Transverse colon (tissue), 4 donors: ENCODE measurements around the gene GNAQ. TPM values are rescaled to one million over a fixed set of nuclear protein-coding genes. Genes with fewer than 3 reads are reported as not detected.
A peak's percentile ranks its signal among the peaks of the same experiment; 100 is the strongest.

ENCODE experiments used
- DNase-seq: peaks from one replicate; pipeline ENCODE4 v3.0.0-alpha.2; 2019
- H3K27ac ChIP-seq, 4 donors: fragments of 200-600 bp; sonication (generic); 2 replicates each; pipeline ENCODE4 v1.5.1; 2016 to 2018; ENCODE audit warnings: inconsistent platforms in 4 of 4
- H3K27me3 ChIP-seq: fragments of 200-600 bp; sonication (generic); 2 replicates; pipeline ENCODE4 v1.5.1; 2017; ENCODE audit warnings: inconsistent platforms
- H3K36me3 ChIP-seq, 4 donors: fragments of 200-600 bp; sonication (generic); 2 replicates each; pipeline ENCODE4 v1.5.1; 2017 to 2019; ENCODE audit warnings: inconsistent platforms in 4 of 4
- H3K4me1 ChIP-seq, 4 donors: fragments of 200-600 bp; sonication (generic); 2 replicates each; pipeline ENCODE4 v1.5.1; 2017 to 2020; ENCODE audit warnings: inconsistent platforms in 4 of 4
- H3K4me3 ChIP-seq, 4 donors: fragments of 200-600 bp; sonication (generic); 1 replicate in 1 of 4; 2 replicates in 3 of 4; pipeline versions ENCODE4 v1.5.1 to v1.6.1; 2017 to 2019; ENCODE audit warnings: inconsistent platforms in 4 of 4
- H3K9me3 ChIP-seq, 2 donors: fragments of 200-600 bp; sonication (generic); 2 replicates each; pipeline ENCODE4 v1.5.1; 2017 to 2019; ENCODE audit warnings: inconsistent platforms in 2 of 2
- EP300 ChIP-seq: sonication (generic); formaldehyde crosslinking; IDR thresholded peaks from one replicate; pipeline ENCODE4 v1.6.1; 2017; ENCODE audit warnings: antibody characterized with exemption, low read depth
- POLR2A ChIP-seq: fragments of 450-650 bp; IDR thresholded peaks from one replicate; pipeline ENCODE4 v1.6.1; 2016; ENCODE audit warnings: antibody characterized with exemption, mild to moderate bottlenecking, moderate library complexity
- POLR2AphosphoS5 ChIP-seq, 3 donors: sonication (generic); formaldehyde crosslinking; IDR thresholded peaks; one replicate each; pipeline ENCODE4 v1.6.1; 2016; ENCODE audit warnings: antibody characterized with exemption in 3 of 3
- WGBS, 2 donors: methylation state at CpG; one replicate each; pipeline ENCODE4 v1.1.5; 2018; ENCODE audit warnings: low coverage in 1 of 2; 5-methylcytosine and 5-hydroxymethylcytosine counted together
- in situ Hi-C, 4 donors: fragments of 200-750 bp; cut with MboI; loops; one replicate each; pipeline versions ENCODE4 v1.15.0 to v1.15.1; 2017; ENCODE audit warnings: low sequenced_read_pairs in 3 of 4, low pct_ligation_motif_present in 1 of 4, low pct_unique_long_range_greater_than_20kb in 1 of 4
- intact Hi-C: fragments of 100-400 bp; cut with DNase I; formaldehyde crosslinking; loops from one replicate; pipeline ENCODE4 v1.15.1; 2023; ENCODE audit warnings: low total_unique reads
- total RNA-seq, 4 donors: library from RNA; depleted of rRNA; stranded (reverse); fragments of >200 nt; gene quantifications; one replicate each; pipeline ENCODE4 v1.1.0, GENCODE V29; 2016
- TF ChIP-seq, protein P1 (sequence below), 5 experiments: fragments of 200-600 bp in 3 of 5; fragments of 450-650 bp in 2 of 5; sonication (generic) in 3 of 5; IDR thresholded peaks; 1 replicate in 2 of 5; 2 replicates in 3 of 5; pipeline ENCODE4 v1.5.1; 2016 to 2017; ENCODE audit warnings: antibody characterized with exemption in 5 of 5, inconsistent platforms in 3 of 5, mild to moderate bottlenecking in 2 of 5, moderate library complexity in 1 of 5

GNAQ gene
- total RNA-seq, 4 donors from 2014 or later, result 36.3 to 54.9 (median 47.1) TPM

DNA sequence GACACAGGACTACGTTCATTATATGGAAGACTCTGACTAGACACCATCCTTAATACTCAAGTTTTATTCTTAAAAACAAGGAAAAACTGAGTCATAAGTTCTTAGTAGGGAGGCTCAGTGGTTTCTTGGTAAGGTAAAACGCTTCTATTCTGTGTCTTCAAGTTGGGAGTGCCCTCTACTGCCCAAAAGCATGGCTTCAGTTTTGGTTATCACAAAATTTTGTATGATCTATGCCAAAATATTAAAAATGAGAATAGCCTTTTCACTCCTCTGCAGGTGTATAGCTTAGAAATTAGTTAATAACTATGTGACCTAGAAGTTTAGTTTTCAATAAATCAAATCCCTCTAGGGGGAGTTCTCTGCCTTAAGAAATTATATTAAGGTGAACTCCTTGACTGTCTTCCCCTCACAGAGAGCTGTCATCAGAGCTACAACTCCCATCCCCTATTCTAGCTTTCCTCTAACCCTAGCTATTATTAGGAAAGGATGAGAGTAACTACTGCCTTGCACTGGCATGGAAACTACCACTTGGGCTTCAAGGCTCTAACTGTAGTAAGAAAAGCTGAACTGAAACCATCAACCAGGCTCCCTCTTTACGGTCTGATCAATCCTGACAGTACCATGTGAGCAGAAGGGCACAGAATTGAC, 189.7 kb downstream of the GNAQ start:
- intact Hi-C loops (loop anchor here (10.0 kb wide), 1 partner anchor 193 kb away; the partner anchor contains the start of gene GNAQ), in situ Hi-C loops (no loop called here)
- Histone ChIP-seq H3K27me3 (no peaks in the 10 kb centered on the region), H3K36me3 (no peaks in the 10 kb centered on the region), H3K27ac (no peak overlapping the region), H3K4me1 (peaks cover 13 to 52% (median 15%) of the 10 kb centered on the region in 4 donors), H3K9me3 (no peaks in the 10 kb centered on the region), H3K4me3 (no peak overlapping the region)
- TF ChIP-seq POLR2AphosphoS5 (IDR thresholded peaks at IDR 0.05), result no peak
- TF ChIP-seq, protein P1, sequence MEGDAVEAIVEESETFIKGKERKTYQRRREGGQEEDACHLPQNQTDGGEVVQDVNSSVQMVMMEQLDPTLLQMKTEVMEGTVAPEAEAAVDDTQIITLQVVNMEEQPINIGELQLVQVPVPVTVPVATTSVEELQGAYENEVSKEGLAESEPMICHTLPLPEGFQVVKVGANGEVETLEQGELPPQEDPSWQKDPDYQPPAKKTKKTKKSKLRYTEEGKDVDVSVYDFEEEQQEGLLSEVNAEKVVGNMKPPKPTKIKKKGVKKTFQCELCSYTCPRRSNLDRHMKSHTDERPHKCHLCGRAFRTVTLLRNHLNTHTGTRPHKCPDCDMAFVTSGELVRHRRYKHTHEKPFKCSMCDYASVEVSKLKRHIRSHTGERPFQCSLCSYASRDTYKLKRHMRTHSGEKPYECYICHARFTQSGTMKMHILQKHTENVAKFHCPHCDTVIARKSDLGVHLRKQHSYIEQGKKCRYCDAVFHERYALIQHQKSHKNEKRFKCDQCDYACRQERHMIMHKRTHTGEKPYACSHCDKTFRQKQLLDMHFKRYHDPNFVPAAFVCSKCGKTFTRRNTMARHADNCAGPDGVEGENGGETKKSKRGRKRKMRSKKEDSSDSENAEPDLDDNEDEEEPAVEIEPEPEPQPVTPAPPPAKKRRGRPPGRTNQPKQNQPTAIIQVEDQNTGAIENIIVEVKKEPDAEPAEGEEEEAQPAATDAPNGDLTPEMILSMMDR (IDR thresholded peaks at IDR 0.05), result no peak
- no peak for TF ChIP-seq EP300
- no peak for TF ChIP-seq POLR2A
- DNase-seq, result no peak
- WGBS, 2 donors, result 61 to 67% methylated on average over 2 to 3 of the region's 3 CpGs

- no peak for TF ChIP-seq EP300
- TF ChIP-seq POLR2AphosphoS5 (IDR thresholded peaks at IDR 0.05), result peak in 2 of 3 donors; percentile 21 to 50
- TF ChIP-seq, protein P1 (IDR thresholded peaks at IDR 0.05), result no peak
- TF ChIP-seq POLR2A, result no peak
- H3K27me3 ChIP-seq, result no peaks in the 10 kb centered on the region
- intact Hi-C loops (loop anchor here (10.0 kb wide), 1 partner anchor 195 kb away; the partner anchor contains the start of gene GNAQ), in situ Hi-C loops (no loop called here)
- no peak for DNase-seq
- no peaks in the 10 kb centered on the region for H3K9me3 ChIP-seq
- H3K27ac ChIP-seq, result peak overlapping the region; percentile 53 to 65 (median 60)
- no peak overlapping the region for H3K4me3 ChIP-seq
- no peaks in the 10 kb centered on the region for H3K36me3 ChIP-seq
- peaks cover 8 to 50% (median 24%) of the 10 kb centered on the region in 4 donors for H3K4me1 ChIP-seq
- WGBS, 2 donors, result 47 to 51% methylated on average over 5 to 6 of the region's 6 CpGs
Observed at GRCh38 chr9:77839459-77840140, 192.0 kb downstream of the GNAQ start.

DNA sequence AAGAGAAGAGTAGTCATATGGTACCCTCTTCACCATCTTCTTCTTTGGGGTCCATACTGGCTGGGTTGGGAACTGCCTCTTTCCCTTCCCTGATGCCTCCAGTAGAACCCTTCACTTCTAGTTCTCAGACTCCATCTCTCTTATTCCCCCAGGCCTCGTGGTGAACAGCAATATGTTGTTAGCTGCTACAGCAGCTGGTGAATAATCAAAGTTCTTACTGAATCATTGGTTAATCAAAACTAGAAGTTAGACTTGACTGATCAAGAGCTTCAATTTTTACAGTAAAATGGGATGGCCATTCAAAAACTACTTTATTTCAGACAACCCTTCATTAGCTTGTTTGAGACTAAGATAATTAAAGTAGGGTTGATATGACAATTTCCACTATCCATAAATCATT, 192.6 kb downstream of the GNAQ start:
- intact Hi-C loops, result no loop called here
- Histone ChIP-seq H3K27me3 (no peaks in the 10 kb centered on the region), H3K27ac (peak overlapping the region; percentile 53 to 65 (median 60)), H3K9me3 (no peaks in the 10 kb centered on the region), H3K4me3 (no peak overlapping the region), H3K4me1 (peaks cover 8 to 57% (median 27%) of the 10 kb centered on the region in 4 donors), H3K36me3 (no peaks in the 10 kb centered on the region)
- WGBS, 2 donors, result 50 to 52% methylated on average over 1 of the region's 1 CpG
- no peak for DNase-seq
- TF ChIP-seq, protein P1 (IDR thresholded peaks at IDR 0.05), result no peak
- TF ChIP-seq POLR2A (no peak), POLR2AphosphoS5 (IDR thresholded peaks at IDR 0.05) (no peak), EP300 (no peak)
- in situ Hi-C loops, result no loop called here

- Histone ChIP-seq H3K4me3 (no peak overlapping the region), H3K36me3 (no peaks in the 10 kb centered on the region), H3K27me3 (no peaks in the 10 kb centered on the region), H3K4me1 (peaks cover 0 to 55% (median 32%) of the 10 kb centered on the region in 4 donors), H3K27ac (no peak overlapping the region), H3K9me3 (no peaks in the 10 kb centered on the region)
- in situ Hi-C loops, result no loop called here
- intact Hi-C loops, result no loop called here
- TF ChIP-seq POLR2A, result no peak
- no peak for DNase-seq
- WGBS, 2 donors, result 38 to 45% methylated on average over 3 to 4 of the region's 4 CpGs
Observed at GRCh38 chr9:77834898-77835488, 196.6 kb downstream of the GNAQ start.
